Loucy (cell line): ENCODE measurements around the gene KCNA3.

Experiments used
- H2AFZ ChIP-seq: fragments of 200-600 bp; sonication (generic); 2 replicates; pipeline ENCODE4 v1.6.0; 2016; ENCODE audit warnings: antibody characterized with exemption, mild to moderate bottlenecking, low read length, moderate library complexity
- H3F3A ChIP-seq: fragments of 200-600 bp; 2 replicates; pipeline ENCODE4 v1.6.0; 2016; ENCODE audit warnings: antibody characterized with exemption, low read depth, mild to moderate bottlenecking
- H3K27me3 ChIP-seq: fragments of 200-600 bp; sonication (generic); 2 replicates; pipeline ENCODE4 v1.6.1; 2014; ENCODE audit warnings: low read length, mild to moderate bottlenecking; ENCODE audit not compliant: insufficient read depth, poor library complexity, severe bottlenecking
- H3K36me3 ChIP-seq: fragments of 200-600 bp; sonication (generic); 2 replicates; pipeline ENCODE4 v1.6.1; 2016; ENCODE audit warnings: low read length; ENCODE audit not compliant: insufficient read depth
- H3K4me1 ChIP-seq: fragments of 200-600 bp; sonication (generic); 2 replicates; pipeline ENCODE4 v1.5.1; 2014; ENCODE audit warnings: low read length, mild to moderate bottlenecking; ENCODE audit not compliant: insufficient read depth, poor library complexity, severe bottlenecking
- H3K4me2 ChIP-seq: fragments of 200-600 bp; sonication (generic); 2 replicates; pipeline ENCODE4 v1.6.0; 2014; ENCODE audit warnings: antibody characterized with exemption, low read length, low read depth, mild to moderate bottlenecking; ENCODE audit not compliant: poor library complexity, severe bottlenecking
- H3K4me3 ChIP-seq: fragments of 200-600 bp; sonication (generic); 2 replicates; pipeline ENCODE4 v1.5.1; 2014; ENCODE audit warnings: low read length, mild to moderate bottlenecking, mixed read lengths; ENCODE audit not compliant: poor library complexity, severe bottlenecking
- H3K79me2 ChIP-seq: fragments of 200-600 bp; sonication (generic); 2 replicates; pipeline ENCODE4 v1.6.1; 2014; ENCODE audit warnings: low read length; ENCODE audit not compliant: insufficient read depth
- H3K9ac ChIP-seq: fragments of 200-600 bp; sonication (generic); 2 replicates; pipeline ENCODE4 v1.6.0; 2014; ENCODE audit warnings: mild to moderate bottlenecking, low read depth, low read length, moderate library complexity; ENCODE audit not compliant: poor library complexity, severe bottlenecking
- H3K9me2 ChIP-seq: fragments of 200-600 bp; sonication (generic); replicated peaks from 2 replicates; pipeline ENCODE4 v1.6.1; 2016; ENCODE audit warnings: low read depth, low read length, mixed read lengths
- H3K9me3 ChIP-seq: fragments of 200-600 bp; sonication (generic); 2 replicates; pipeline ENCODE4 v1.6.1; 2014; ENCODE audit warnings: mild to moderate bottlenecking, antibody characterized with exemption, low read length, low read depth; ENCODE audit not compliant: insufficient read depth
- H4K20me1 ChIP-seq: fragments of 200-600 bp; sonication (generic); 2 replicates; pipeline ENCODE4 v1.6.0; 2014; ENCODE audit warnings: antibody characterized with exemption, low read length, mild to moderate bottlenecking; ENCODE audit not compliant: insufficient read depth, poor library complexity, severe bottlenecking
- CTCF ChIP-seq: fragments of 200-600 bp; sonication (generic); conservative IDR thresholded peaks from 2 replicates; pipeline ENCODE4 v1.5.1; 2014; ENCODE audit warnings: mild to moderate bottlenecking, antibody characterized with exemption, low read length
- EZH2phosphoT487 ChIP-seq: fragments of 200-600 bp; IDR thresholded peaks from 2 replicates; pipeline ENCODE4 v1.6.1; 2018; ENCODE audit warnings: antibody characterized with exemption, mild to moderate bottlenecking, moderate library complexity, borderline replicate concordance

KCNA3 gene

GRCh38 chr1:110626889-110627288, 47.9 kb downstream of the KCNA3 start:
- H3K4me3 ChIP-seq, result no peak overlapping the region
- TF ChIP-seq EZH2phosphoT487, result no peak
- TF ChIP-seq CTCF, result no peak
- H3K4me1 ChIP-seq, result peaks cover 11% of the 10 kb centered on the region
- H3K79me2 ChIP-seq, result no peaks in the 10 kb centered on the region
- H4K20me1 ChIP-seq, result no peaks in the 10 kb centered on the region
- H3K9me3 ChIP-seq, result no peaks in the 10 kb centered on the region
- no peak overlapping the region for H3K4me2 ChIP-seq
- no peak overlapping the region for H2AFZ ChIP-seq
- H3K9ac ChIP-seq, result no peak overlapping the region
- H3K9me2 ChIP-seq, result no peaks in the 10 kb centered on the region
- H3F3A ChIP-seq, result no peaks in the 10 kb centered on the region
- H3K36me3 ChIP-seq, result no peaks in the 10 kb centered on the region
- H3K27me3 ChIP-seq, result no peaks in the 10 kb centered on the region
